ENCODE results near the gene GALNT2. TPM values are rescaled to one million over a fixed set of nuclear protein-coding genes. Genes with fewer than 3 reads are reported as not detected.
A peak's percentile ranks its signal among the peaks of the same experiment; 100 is the strongest.

The GALNT2 gene
- total and polyA plus RNA-seq, 2 of the 13 experiments (the other 11 are each of a cell fraction or from before 2014, with no cell fraction given) = 39.3 to 39.6 TPM

DNA sequence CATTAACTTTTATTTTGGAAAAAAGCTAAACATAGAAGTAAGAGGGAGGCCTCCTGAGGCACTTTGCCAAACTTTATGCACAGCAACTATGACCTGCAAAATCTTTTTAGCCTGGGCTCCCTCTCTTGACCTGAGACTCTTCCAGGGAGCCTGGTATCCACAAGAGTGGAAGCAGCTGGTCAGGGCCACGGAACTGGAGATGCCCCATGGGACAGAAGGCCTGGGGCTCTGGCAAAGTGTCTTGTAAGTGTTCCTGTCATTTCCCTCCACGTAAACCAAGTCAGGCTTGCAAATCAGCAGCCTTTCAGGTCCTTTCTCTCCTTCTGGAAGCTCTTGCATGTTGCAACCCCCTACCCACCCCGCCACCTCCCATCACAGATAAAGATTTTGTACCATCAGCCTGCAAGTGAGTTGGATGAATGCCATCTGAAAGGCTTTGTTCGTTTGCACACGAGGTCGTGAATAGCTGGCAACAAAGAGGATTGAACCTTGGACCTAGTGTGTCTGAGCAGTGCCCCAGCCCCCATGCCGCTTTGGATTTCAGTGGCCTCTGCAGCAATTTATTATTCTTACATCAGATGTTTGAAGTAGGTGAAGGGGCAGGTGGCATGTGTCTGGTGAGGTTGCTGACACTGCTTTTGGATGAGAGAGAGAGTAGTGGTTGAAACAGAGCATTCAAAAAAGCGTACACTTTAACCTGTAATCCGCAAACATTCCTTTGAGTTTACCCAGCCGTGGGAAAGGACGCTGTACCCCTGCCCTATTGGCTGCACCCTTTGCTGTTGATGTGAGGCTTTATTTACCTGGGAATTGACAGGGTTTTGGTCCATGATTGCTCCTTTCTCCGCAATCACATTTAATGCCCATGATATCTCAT is 91.6 kb downstream of the GALNT2 start (continued):
- TF ChIP-seq ZBTB1 (CRISPR knock-in tag; IDR thresholded peaks at IDR 0.05; ENCODE audit: borderline replicate concordance) = no peak
- TF ChIP-seq, protein P1, sequence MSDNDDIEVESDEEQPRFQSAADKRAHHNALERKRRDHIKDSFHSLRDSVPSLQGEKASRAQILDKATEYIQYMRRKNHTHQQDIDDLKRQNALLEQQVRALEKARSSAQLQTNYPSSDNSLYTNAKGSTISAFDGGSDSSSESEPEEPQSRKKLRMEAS (IDR thresholded peaks at IDR 0.05) = peak; percentile 94
- TF ChIP-seq ZFP62 (CRISPR knock-in tag; IDR thresholded peaks at IDR 0.05) = no peak
- TF ChIP-seq ZNF790 (CRISPR knock-in tag; IDR thresholded peaks at IDR 0.05; ENCODE audit: borderline replicate concordance) = no peak
- peak; percentile 92 for TF ChIP-seq FOXJ3 (CRISPR knock-in tag; IDR thresholded peaks at IDR 0.05; ENCODE audit: borderline replicate concordance)
- TF ChIP-seq ZNF549 (CRISPR knock-in tag; IDR thresholded peaks at IDR 0.05) = no peak
- TF ChIP-seq ARNT (IDR thresholded peaks at IDR 0.05) = no peak
- TF ChIP-seq NKX3-1 (CRISPR knock-in tag; IDR thresholded peaks at IDR 0.05) = peak; percentile 60; the same call in 1 of the 2 replicates
- TF ChIP-seq, protein P2, sequence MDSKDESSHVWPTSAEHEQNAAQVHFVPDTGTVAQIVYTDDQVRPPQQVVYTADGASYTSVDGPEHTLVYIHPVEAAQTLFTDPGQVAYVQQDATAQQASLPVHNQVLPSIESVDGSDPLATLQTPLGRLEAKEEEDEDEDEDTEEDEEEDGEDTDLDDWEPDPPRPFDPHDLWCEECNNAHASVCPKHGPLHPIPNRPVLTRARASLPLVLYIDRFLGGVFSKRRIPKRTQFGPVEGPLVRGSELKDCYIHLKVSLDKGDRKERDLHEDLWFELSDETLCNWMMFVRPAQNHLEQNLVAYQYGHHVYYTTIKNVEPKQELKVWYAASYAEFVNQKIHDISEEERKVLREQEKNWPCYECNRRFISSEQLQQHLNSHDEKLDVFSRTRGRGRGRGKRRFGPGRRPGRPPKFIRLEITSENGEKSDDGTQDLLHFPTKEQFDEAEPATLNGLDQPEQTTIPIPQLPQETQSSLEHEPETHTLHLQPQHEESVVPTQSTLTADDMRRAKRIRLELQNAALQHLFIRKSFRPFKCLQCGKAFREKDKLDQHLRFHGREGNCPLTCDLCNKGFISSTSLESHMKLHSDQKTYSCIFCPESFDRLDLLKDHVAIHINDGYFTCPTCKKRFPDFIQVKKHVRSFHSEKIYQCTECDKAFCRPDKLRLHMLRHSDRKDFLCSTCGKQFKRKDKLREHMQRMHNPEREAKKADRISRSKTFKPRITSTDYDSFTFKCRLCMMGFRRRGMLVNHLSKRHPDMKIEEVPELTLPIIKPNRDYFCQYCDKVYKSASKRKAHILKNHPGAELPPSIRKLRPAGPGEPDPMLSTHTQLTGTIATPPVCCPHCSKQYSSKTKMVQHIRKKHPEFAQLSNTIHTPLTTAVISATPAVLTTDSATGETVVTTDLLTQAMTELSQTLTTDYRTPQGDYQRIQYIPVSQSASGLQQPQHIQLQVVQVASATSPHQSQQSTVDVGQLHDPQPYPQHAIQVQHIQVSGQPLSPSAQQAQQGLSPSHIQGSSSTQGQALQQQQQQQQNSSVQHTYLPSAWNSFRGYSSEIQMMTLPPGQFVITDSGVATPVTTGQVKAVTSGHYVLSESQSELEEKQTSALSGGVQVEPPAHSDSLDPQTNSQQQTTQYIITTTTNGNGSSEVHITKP (CRISPR knock-in tag; IDR thresholded peaks at IDR 0.05; ENCODE audit: low read depth) = no peak
- no peak for TF ChIP-seq ISX (CRISPR knock-in tag; conservative IDR thresholded peaks at IDR 0.05)
- TF ChIP-seq FOXO1 (CRISPR knock-in tag; IDR thresholded peaks at IDR 0.05) = peak; percentile 90
- TF ChIP-seq ZNF326 (CRISPR knock-in tag; IDR thresholded peaks at IDR 0.05; ENCODE audit: borderline replicate concordance) = no peak
- no peak for TF ChIP-seq ZNF44 (CRISPR knock-in tag; IDR thresholded peaks at IDR 0.05)
- no peak for TF ChIP-seq KLF16 (CRISPR knock-in tag; IDR thresholded peaks at IDR 0.05)
- TF ChIP-seq, protein P3, sequence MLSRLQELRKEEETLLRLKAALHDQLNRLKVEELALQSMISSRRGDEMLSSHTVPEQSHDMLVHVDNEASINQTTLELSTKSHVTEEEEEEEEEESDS (CRISPR knock-in tag; IDR thresholded peaks at IDR 0.05; ENCODE audit: borderline replicate concordance) = no peak; the same call in 1 of the 2 replicates
- TF ChIP-seq, protein P4, sequence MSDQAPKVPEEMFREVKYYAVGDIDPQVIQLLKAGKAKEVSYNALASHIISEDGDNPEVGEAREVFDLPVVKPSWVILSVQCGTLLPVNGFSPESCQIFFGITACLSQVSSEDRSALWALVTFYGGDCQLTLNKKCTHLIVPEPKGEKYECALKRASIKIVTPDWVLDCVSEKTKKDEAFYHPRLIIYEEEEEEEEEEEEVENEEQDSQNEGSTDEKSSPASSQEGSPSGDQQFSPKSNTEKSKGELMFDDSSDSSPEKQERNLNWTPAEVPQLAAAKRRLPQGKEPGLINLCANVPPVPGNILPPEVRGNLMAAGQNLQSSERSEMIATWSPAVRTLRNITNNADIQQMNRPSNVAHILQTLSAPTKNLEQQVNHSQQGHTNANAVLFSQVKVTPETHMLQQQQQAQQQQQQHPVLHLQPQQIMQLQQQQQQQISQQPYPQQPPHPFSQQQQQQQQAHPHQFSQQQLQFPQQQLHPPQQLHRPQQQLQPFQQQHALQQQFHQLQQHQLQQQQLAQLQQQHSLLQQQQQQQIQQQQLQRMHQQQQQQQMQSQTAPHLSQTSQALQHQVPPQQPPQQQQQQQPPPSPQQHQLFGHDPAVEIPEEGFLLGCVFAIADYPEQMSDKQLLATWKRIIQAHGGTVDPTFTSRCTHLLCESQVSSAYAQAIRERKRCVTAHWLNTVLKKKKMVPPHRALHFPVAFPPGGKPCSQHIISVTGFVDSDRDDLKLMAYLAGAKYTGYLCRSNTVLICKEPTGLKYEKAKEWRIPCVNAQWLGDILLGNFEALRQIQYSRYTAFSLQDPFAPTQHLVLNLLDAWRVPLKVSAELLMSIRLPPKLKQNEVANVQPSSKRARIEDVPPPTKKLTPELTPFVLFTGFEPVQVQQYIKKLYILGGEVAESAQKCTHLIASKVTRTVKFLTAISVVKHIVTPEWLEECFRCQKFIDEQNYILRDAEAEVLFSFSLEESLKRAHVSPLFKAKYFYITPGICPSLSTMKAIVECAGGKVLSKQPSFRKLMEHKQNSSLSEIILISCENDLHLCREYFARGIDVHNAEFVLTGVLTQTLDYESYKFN (CRISPR knock-in tag; conservative IDR thresholded peaks at IDR 0.05) = peak; percentile 98
- TF ChIP-seq GLI4 (CRISPR knock-in tag; IDR thresholded peaks at IDR 0.05; ENCODE audit: borderline replicate concordance) = no peak
- peak; percentile 89 for TF ChIP-seq SAP130 (CRISPR knock-in tag; IDR thresholded peaks at IDR 0.05; ENCODE audit: low read depth)
- 0 out of 2 replicates have a peak, but pooled peaks have one; percentile 54 for TF ChIP-seq ZNF598 (CRISPR knock-in tag; IDR thresholded peaks at IDR 0.05; ENCODE audit: borderline replicate concordance)
- peak; percentile 55; the same call in 1 of the 2 replicates for TF ChIP-seq YEATS4 (CRISPR knock-in tag; IDR thresholded peaks at IDR 0.05; ENCODE audit: borderline replicate concordance)
- TF ChIP-seq ZNF709 (CRISPR knock-in tag; IDR thresholded peaks at IDR 0.05) = peak; percentile 53; the same call in 1 of the 2 replicates

Data from HepG2 (cell line).